Ovary (tissue), 3 donors: ENCODE data around the gene TNS4.

Experiments
- CTCF ChIP-seq, 3 donors: fragments of 450-650 bp in 2 of 3; fragments of 200-600 bp in 1 of 3; IDR thresholded peaks; one replicate each; pipeline versions ENCODE4 v1.5.1 to v1.8.0; 2016 to 2022; ENCODE audit warnings: antibody characterized with exemption in 3 of 3, mild to moderate bottlenecking in 1 of 3
- EP300 ChIP-seq: sonication (generic); formaldehyde crosslinking; IDR thresholded peaks from one replicate; pipeline ENCODE4 v1.6.1; 2017; ENCODE audit warnings: antibody characterized with exemption
- donor health status: DM: no; HTN: no; CAD: no.

GRCh38 chr17:40520991-40521453 is 19.6 kb upstream of the TNS4 start:
- TF ChIP-seq CTCF (IDR thresholded peaks at IDR 0.05) (no peak), EP300 (no peak)
